ENCODE data around the gene PPIB.

Gene PPIB

GRCh38 chr15:64158363-64159134 lies 4.3 kb downstream of the PPIB start:
- DNase-seq, result no peak

GRCh38 chr15:64157599-64158125 lies 5.2 kb downstream of the PPIB start:
- no peak for DNase-seq

- no peak for DNase-seq
These were observed 6.0 kb downstream of the PPIB start for GRCh38 chr15:64156652-64157331.

- no peak for DNase-seq
These were observed 6.8 kb downstream of the PPIB start for GRCh38 chr15:64155802-64156651.

GRCh38 chr15:64153480-64154367 lies 9.1 kb downstream of the PPIB start:
- DNase-seq, result peak in 50 of 51 donors; percentile 46 to 97 (median 84)

- DNase-seq, result peak in 4 of 51 donors; percentile 26 to 73 (median 60)
These were observed 10.1 kb downstream of the PPIB start for GRCh38 chr15:64152507-64153387.

GRCh38 chr15:64151727-64152506 lies 10.9 kb downstream of the PPIB start, which contains the start of gene SNX22:
TSS of gene SNX22 (plus strand) at chr15:64151731. CDS start at chr15:64151776, 45 bp downstream.
- DNase-seq, result peak in 4 of 51 donors; percentile 33 to 57 (median 46)

- peak in 2 of 51 donors; percentile 21 to 24 for DNase-seq
These were observed 12.8 kb downstream of the PPIB start for GRCh38 chr15:64149893-64150578.

GRCh38 chr15:64149424-64149823 lies 13.4 kb downstream of the PPIB start:
- peak in 3 of 51 donors; percentile 13 to 32 (median 25) for DNase-seq

- DNase-seq, result no peak
These were observed 14.2 kb downstream of the PPIB start for GRCh38 chr15:64148581-64148980.

- no peak for DNase-seq
These were observed 14.7 kb downstream of the PPIB start for GRCh38 chr15:64148168-64148567.

- peak in 19 of 51 donors; percentile 9 to 69 (median 48) for DNase-seq
These were observed 15.7 kb downstream of the PPIB start for GRCh38 chr15:64146885-64147681.

- DNase-seq, result no peak
These were observed 16.3 kb downstream of the PPIB start for GRCh38 chr15:64146520-64146884.

- DNase-seq, result peak in 1 of 51 donors; percentile 26
These were observed 16.8 kb downstream of the PPIB start for GRCh38 chr15:64146041-64146440.

- DNase-seq, result peak in 15 of 51 donors; percentile 22 to 66 (median 47)
These were observed 18.1 kb downstream of the PPIB start for GRCh38 chr15:64144565-64145281.

GRCh38 chr15:64144192-64144564 lies 18.6 kb downstream of the PPIB start:
- DNase-seq, result no peak
